Bladder microvascular endothelial cell (primary cell): ENCODE data around the gene MITF. TPM values are rescaled to one million over a fixed set of nuclear protein-coding genes. Genes with fewer than 3 reads are reported as not detected.

Source experiments
- total RNA-seq: library from RNA; depleted of rRNA; stranded (reverse); fragments of >200 nt; gene quantifications from 2 replicates; pipeline ENCODE4 v1.2.3, GENCODE V29; 2014

The MITF gene
- 0.49 and 3.8 TPM in 2 replicates for total RNA-seq

GRCh38 chr3:69739204-69740102 is at the start of gene MITF:
Gene MITF (plus strand): TSS chr3:69739464. CDS start chr3:69739598, 134 bp downstream.

GRCh38 chr3:69999140-70000027 is 260.1 kb downstream of the MITF start, which contains the start of gene SAMMSON:
Gene SAMMSON (plus strand): TSS chr3:69999733.

